ENCODE data around the gene TRMT1. TPM values are rescaled to one million over a fixed set of nuclear protein-coding genes. Genes with fewer than 3 reads are reported as not detected.
"Not testable (repeated sequence)": the region's sequence is repeated elsewhere in the genome, so short reads cannot be mapped to it uniquely, and the experiment has no call there.

Gene TRMT1
- total RNA-seq: 10 to 100 TPM; 70.6 to 78.4 TPM
- polyA plus RNA-seq: 10 to 100 TPM; 18.0 to 24.9 TPM

- intact Hi-C loops (cut with micrococcal nuclease): loop anchor here (1.0 to 5.0 kb wide), 6 partner anchors 12 to 146 kb away; partner anchors contain the start of genes IER2 and STX10
- peaks cover 13 to 54% (median 36%) of the 10 kb centered on the region in 4 donors for H3K4me1 Mint-ChIP-seq
- Histone ChIP-seq H3K27ac (ENCODE audit: low read depth, low read length) (peak within 1 kb of the TSS; percentile 65), H3K4me3 (ENCODE audit: low read length in 2 of 2) (peak within 1 kb of the TSS; percentile 79 to 94), H3K9me3 (ENCODE audit: control insufficient read depth in 1 of 2, low read length in 2 of 2) (no peaks in the 10 kb centered on the region), H3K4me1 (ENCODE audit: insufficient read depth, low read length) (peaks cover 49% of the 10 kb centered on the region), H3K27me3 (ENCODE audit: insufficient read depth, low read length) (no peaks in the 10 kb centered on the region), H3K36me3 (ENCODE audit: insufficient read depth, low read length) (peaks cover 11% of the 10 kb centered on the region)
- H3K4me3 Mint-ChIP-seq: peak within 1 kb of the TSS; percentile 91 to 98 (median 96)
- peak; percentile 85 to 93 (median 88) for DNase-seq
- CTCF ChIA-PET (ENCODE audit: partially characterized antibody): interaction anchor here (1.0 to 5.1 kb wide), 5 partner anchors 11 to 147 kb away, joined by 3 to 35 read pairs (median 4); no protein-coding TSS in a partner anchor
- H3K36me3 Mint-ChIP-seq: peaks cover 0 to 14% of the 10 kb centered on the region in 2 donors
- POLR2A ChIA-PET (ENCODE audit: partially characterized antibody): interaction anchor here (0.7 to 7.2 kb wide), 12 partner anchors 11 to 325 kb away, joined by 3 to 132 read pairs (median 12); partner anchors contain the start of genes IER2, JUNB, LYL1 and STX10
- peak within 1 kb of the TSS; percentile 89 to 97 (median 92) for H3K27ac Mint-ChIP-seq
- no peaks in the 10 kb centered on the region for H3K27me3 Mint-ChIP-seq
- H3K9me3 Mint-ChIP-seq: peaks cover 0 to 2% (median 0%) of the 10 kb centered on the region in 8 donors
Measured at GRCh38 chr19:13116282-13117175, at the start of gene TRMT1. TSS of gene TRMT1 (minus strand) at chr19:13116740. CDS start at chr19:13116399, 341 bp downstream.

- POLR2A ChIA-PET (ENCODE audit: partially characterized antibody): interaction anchor here (0.8 to 11.9 kb wide), 6 partner anchors 9 to 1588 kb away, joined by 3 to 415 read pairs (median 29); partner anchors contain the start of genes IER2, NACC1, STX10 and TRMT1
- peaks cover 52 to 93% (median 68%) of the 10 kb centered on the region in 4 donors for H3K4me1 Mint-ChIP-seq
- CTCF ChIA-PET (ENCODE audit: partially characterized antibody): interaction anchor here (1.3 to 6.5 kb wide), 5 partner anchors 11 to 72 kb away, joined by 3 to 51 read pairs (median 21); no protein-coding TSS in a partner anchor
- H3K27ac ChIP-seq (ENCODE audit: low read depth, low read length): peak overlapping the region; percentile 87
- H3K36me3 ChIP-seq (ENCODE audit: insufficient read depth, low read length); DNase-seq; H3K9me3 Mint-ChIP-seq; H3K36me3 Mint-ChIP-seq; H3K27me3 ChIP-seq (ENCODE audit: insufficient read depth, low read length); H3K27me3 Mint-ChIP-seq; H3K9me3 ChIP-seq (ENCODE audit: control insufficient read depth in 1 of 2, low read length in 2 of 2); H3K4me3 ChIP-seq (ENCODE audit: low read length in 2 of 2): not testable (repeated sequence)
- peak overlapping the region in 3 of 8 donors; percentile 8 to 84 (median 70) for H3K4me3 Mint-ChIP-seq
- intact Hi-C loops (cut with micrococcal nuclease): loop anchor here (2.0 kb wide), 1 partner anchor 13 kb away; no protein-coding TSS in a partner anchor
- peak overlapping the region; percentile 17 to 99 (median 94) for H3K27ac Mint-ChIP-seq
- H3K4me1 ChIP-seq (ENCODE audit: insufficient read depth, low read length): peaks cover 99% of the 10 kb centered on the region
Measured at GRCh38 chr19:13166151-13166550, 49.6 kb upstream of the TRMT1 start.

- Histone ChIP-seq H3K27ac (ENCODE audit: low read depth, low read length) (peak overlapping the region; percentile 82), H3K36me3 (ENCODE audit: insufficient read depth, low read length) (no peaks in the 10 kb centered on the region), H3K4me1 (ENCODE audit: insufficient read depth, low read length) (peaks cover 99% of the 10 kb centered on the region), H3K4me3 (ENCODE audit: low read length in 2 of 2) (peak overlapping the region in 1 of 2 donors; percentile 6), H3K9me3 (ENCODE audit: control insufficient read depth in 1 of 2, low read length in 2 of 2) (no peaks in the 10 kb centered on the region), H3K27me3 (ENCODE audit: insufficient read depth, low read length) (no peaks in the 10 kb centered on the region)
- H3K4me3 Mint-ChIP-seq: peak overlapping the region in 7 of 8 donors; percentile 74 to 90 (median 77)
- no peaks in the 10 kb centered on the region for H3K27me3 Mint-ChIP-seq
- H3K9me3 Mint-ChIP-seq: no peaks in the 10 kb centered on the region
- no peak for DNase-seq
- peaks cover 52 to 92% (median 68%) of the 10 kb centered on the region in 4 donors for H3K4me1 Mint-ChIP-seq
- CTCF ChIA-PET (ENCODE audit: partially characterized antibody): interaction anchor here (1.5 to 6.5 kb wide), 5 partner anchors 10 to 61 kb away, joined by 4 to 51 read pairs (median 16); partner anchors contain the start of genes IER2 and STX10
- POLR2A ChIA-PET (ENCODE audit: partially characterized antibody): interaction anchor here (1.0 to 11.9 kb wide), 10 partner anchors 8 to 60 kb away, joined by 3 to 415 read pairs (median 22); partner anchors contain the start of genes IER2, NACC1, STX10 and TRMT1
- intact Hi-C loops (cut with micrococcal nuclease): no loop called here
- H3K36me3 Mint-ChIP-seq: peaks cover 0 to 2% of the 10 kb centered on the region in 2 donors
- H3K27ac Mint-ChIP-seq: peak overlapping the region; percentile 92 to 99 (median 96)
Measured at GRCh38 chr19:13165162-13165997, 48.8 kb upstream of the TRMT1 start.

GRCh38 chr19:13164343-13165161, 48.0 kb upstream of the TRMT1 start:
- POLR2A ChIA-PET (ENCODE audit: partially characterized antibody): interaction anchor here (0.7 to 11.9 kb wide), 15 partner anchors 8 to 867 kb away, joined by 3 to 415 read pairs (median 11); partner anchors contain the start of genes IER2, IL27RA, NACC1 and STX10
- DNase-seq: peak in 4 of 5 donors; percentile 28 to 74 (median 47)
- no peaks in the 10 kb centered on the region for H3K27me3 ChIP-seq (ENCODE audit: insufficient read depth, low read length)
- Mint-ChIP-seq H3K36me3 (peaks cover 0 to 2% of the 10 kb centered on the region in 2 donors), H3K9me3 (no peaks in the 10 kb centered on the region), H3K27ac (peak overlapping the region; percentile 92 to 99 (median 96)), H3K4me3 (peak overlapping the region; percentile 56 to 90 (median 77)), H3K4me1 (peaks cover 48 to 89% (median 65%) of the 10 kb centered on the region in 4 donors), H3K27me3 (no peaks in the 10 kb centered on the region)
- no peaks in the 10 kb centered on the region for H3K36me3 ChIP-seq (ENCODE audit: insufficient read depth, low read length)
- intact Hi-C loops (cut with micrococcal nuclease): no loop called here
- peak overlapping the region; percentile 82 for H3K27ac ChIP-seq (ENCODE audit: low read depth, low read length)
- CTCF ChIA-PET (ENCODE audit: partially characterized antibody): interaction anchor here (1.0 to 6.5 kb wide), 6 partner anchors 9 to 60 kb away, joined by 4 to 51 read pairs (median 11); partner anchors contain the start of genes IER2 and STX10
- H3K4me3 ChIP-seq (ENCODE audit: low read length in 2 of 2): peak overlapping the region; percentile 6 to 52
- H3K4me1 ChIP-seq (ENCODE audit: insufficient read depth, low read length): peaks cover 99% of the 10 kb centered on the region
- no peaks in the 10 kb centered on the region for H3K9me3 ChIP-seq (ENCODE audit: control insufficient read depth in 1 of 2, low read length in 2 of 2)

GRCh38 chr19:13163609-13164342, 47.2 kb upstream of the TRMT1 start:
- Mint-ChIP-seq H3K4me3 (peak overlapping the region; percentile 77 to 90 (median 84)), H3K36me3 (peaks cover 0 to 2% of the 10 kb centered on the region in 2 donors), H3K27me3 (no peaks in the 10 kb centered on the region), H3K9me3 (no peaks in the 10 kb centered on the region), H3K4me1 (peaks cover 40 to 85% (median 60%) of the 10 kb centered on the region in 4 donors), H3K27ac (peak overlapping the region; percentile 94 to 99 (median 97))
- Histone ChIP-seq H3K27ac (ENCODE audit: low read depth, low read length) (peak overlapping the region; percentile 82), H3K27me3 (ENCODE audit: insufficient read depth, low read length) (no peaks in the 10 kb centered on the region), H3K4me3 (ENCODE audit: low read length in 2 of 2) (peak overlapping the region; percentile 6 to 58), H3K9me3 (ENCODE audit: control insufficient read depth in 1 of 2, low read length in 2 of 2) (no peaks in the 10 kb centered on the region), H3K4me1 (ENCODE audit: insufficient read depth, low read length) (peaks cover 97% of the 10 kb centered on the region), H3K36me3 (ENCODE audit: insufficient read depth, low read length) (no peaks in the 10 kb centered on the region)
- ChIA-PET POLR2A (ENCODE audit: partially characterized antibody) (interaction anchor here (0.5 to 11.9 kb wide), 15 partner anchors 7 to 868 kb away, joined by 3 to 415 read pairs (median 11); partner anchors contain the start of genes IER2, IL27RA, NACC1 and STX10), CTCF (ENCODE audit: partially characterized antibody) (interaction anchor here (1.0 to 6.5 kb wide), 6 partner anchors 8 to 59 kb away, joined by 4 to 51 read pairs (median 10); partner anchors contain the start of genes IER2 and STX10)
- intact Hi-C loops (cut with micrococcal nuclease): no loop called here
- peak in 4 of 5 donors; percentile 33 to 61 (median 36) for DNase-seq

Measured in CD4-positive, alpha-beta memory T cell (primary cell).